ENCODE data around the gene ANKS1A.

DNA sequence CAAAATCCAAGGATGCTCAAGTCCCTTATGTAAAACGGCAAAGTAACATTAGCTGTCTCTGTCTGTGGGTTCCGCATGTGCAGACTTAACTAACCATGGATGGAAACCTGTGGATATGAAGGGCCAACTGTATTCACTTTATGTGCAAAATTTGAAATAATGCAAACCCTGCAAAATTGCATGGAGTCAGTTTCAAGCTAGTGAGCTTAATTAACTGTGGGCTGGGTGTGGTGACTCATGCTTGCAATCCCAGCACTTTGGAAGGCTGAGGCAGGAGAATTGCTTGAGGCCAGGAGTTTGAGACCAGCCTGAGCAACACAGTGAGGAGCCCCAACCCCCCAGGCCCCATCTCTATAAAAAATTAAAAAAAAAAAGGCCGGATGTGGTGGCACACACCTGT lies 81.4 kb downstream of the ANKS1A start:
- no peak for TF ChIP-seq POLR2A (IDR thresholded peaks at IDR 0.05; ENCODE audit: low read length)
- TF ChIP-seq GATA1 (IDR thresholded peaks at IDR 0.05; ENCODE audit: low read depth, low read length) = no peak
